ENCODE measurements around the gene MEF2D.

The MEF2D gene

GRCh38 chr1:156499842-156500542 lies 583 bp downstream of the MEF2D start:
- DNase-seq: peak; percentile 48 to 70 (median 64)

GRCh38 chr1:156499194-156499841 lies 1.3 kb downstream of the MEF2D start:
- peak in 2 of 4 experiments; percentile 33 to 39 for DNase-seq

GRCh38 chr1:156498432-156499193 lies 2.0 kb downstream of the MEF2D start:
- DNase-seq: peak; percentile 55 to 77 (median 70)

GRCh38 chr1:156497743-156498431 lies 2.7 kb downstream of the MEF2D start:
- peak in 1 of 4 experiments; percentile 41 for DNase-seq

GRCh38 chr1:156497078-156497742 lies 3.4 kb downstream of the MEF2D start:
- DNase-seq: peak in 2 of 4 experiments; percentile 34 to 54

GRCh38 chr1:156496211-156496761 lies 4.3 kb downstream of the MEF2D start:
- DNase-seq: no peak

- DNase-seq: no peak
Measured at GRCh38 chr1:156495401-156496140, 5.0 kb downstream of the MEF2D start.

- DNase-seq: no peak
Measured at GRCh38 chr1:156494309-156494895, 6.2 kb downstream of the MEF2D start.

- no peak for DNase-seq
Measured at GRCh38 chr1:156493742-156494141, 6.8 kb downstream of the MEF2D start.

GRCh38 chr1:156493154-156493631 lies 7.4 kb downstream of the MEF2D start:
- no peak for DNase-seq

- DNase-seq: peak; percentile 68 to 82 (median 76)
Measured at GRCh38 chr1:156492591-156493080, 7.9 kb downstream of the MEF2D start.

GRCh38 chr1:156492013-156492590 lies 8.5 kb downstream of the MEF2D start:
- DNase-seq: no peak

GRCh38 chr1:156491151-156491949 lies 9.2 kb downstream of the MEF2D start:
- DNase-seq: peak; percentile 51 to 74 (median 72)

GRCh38 chr1:156490401-156491032 lies 10.1 kb downstream of the MEF2D start:
- peak; percentile 44 to 76 (median 64) for DNase-seq

GRCh38 chr1:156489935-156490293 lies 10.7 kb downstream of the MEF2D start:
- no peak for DNase-seq

- DNase-seq: peak; percentile 50 to 81 (median 71)
Measured at GRCh38 chr1:156489166-156489934, 11.2 kb downstream of the MEF2D start.

- DNase-seq: no peak
Measured at GRCh38 chr1:156488566-156489165, 11.9 kb downstream of the MEF2D start.
